ENCODE measurements around the gene MPO. TPM values are rescaled to one million over a fixed set of nuclear protein-coding genes. Genes with fewer than 3 reads are reported as not detected.
A peak's percentile ranks its signal among the peaks of the same experiment; 100 is the strongest.

MPO gene
- total RNA-seq, 1 donor from 2014 or later = 0.35 TPM

GRCh38 chr17:58269557-58270291 lies 11.0 kb downstream of the MPO start:
- no peak for DNase-seq

GRCh38 chr17:58268774-58269556 lies 11.8 kb downstream of the MPO start:
- Histone ChIP-seq H3K27ac (no peak overlapping the region), H3K36me3 (no peaks in the 10 kb centered on the region), H3K9me3 (no peaks in the 10 kb centered on the region), H3K4me1 (no peaks in the 10 kb centered on the region), H3K27me3 (peaks cover 16% of the 10 kb centered on the region), H3K4me3 (no peak overlapping the region)
- ATAC-seq = no peak
- TF ChIP-seq, protein P1, sequence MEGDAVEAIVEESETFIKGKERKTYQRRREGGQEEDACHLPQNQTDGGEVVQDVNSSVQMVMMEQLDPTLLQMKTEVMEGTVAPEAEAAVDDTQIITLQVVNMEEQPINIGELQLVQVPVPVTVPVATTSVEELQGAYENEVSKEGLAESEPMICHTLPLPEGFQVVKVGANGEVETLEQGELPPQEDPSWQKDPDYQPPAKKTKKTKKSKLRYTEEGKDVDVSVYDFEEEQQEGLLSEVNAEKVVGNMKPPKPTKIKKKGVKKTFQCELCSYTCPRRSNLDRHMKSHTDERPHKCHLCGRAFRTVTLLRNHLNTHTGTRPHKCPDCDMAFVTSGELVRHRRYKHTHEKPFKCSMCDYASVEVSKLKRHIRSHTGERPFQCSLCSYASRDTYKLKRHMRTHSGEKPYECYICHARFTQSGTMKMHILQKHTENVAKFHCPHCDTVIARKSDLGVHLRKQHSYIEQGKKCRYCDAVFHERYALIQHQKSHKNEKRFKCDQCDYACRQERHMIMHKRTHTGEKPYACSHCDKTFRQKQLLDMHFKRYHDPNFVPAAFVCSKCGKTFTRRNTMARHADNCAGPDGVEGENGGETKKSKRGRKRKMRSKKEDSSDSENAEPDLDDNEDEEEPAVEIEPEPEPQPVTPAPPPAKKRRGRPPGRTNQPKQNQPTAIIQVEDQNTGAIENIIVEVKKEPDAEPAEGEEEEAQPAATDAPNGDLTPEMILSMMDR (IDR thresholded peaks at IDR 0.05) = no peak
- DNase-seq = peak; percentile 40
- intact Hi-C loops (cut with DNase I) = no loop called here

More at GRCh38 chr17:58269557-58270291, 11.0 kb downstream of the MPO start:
- TF ChIP-seq, protein P1 (IDR thresholded peaks at IDR 0.05) = no peak
- Histone ChIP-seq H3K27ac (no peak overlapping the region), H3K4me1 (no peaks in the 10 kb centered on the region), H3K36me3 (no peaks in the 10 kb centered on the region), H3K9me3 (no peaks in the 10 kb centered on the region), H3K27me3 (peaks cover 9% of the 10 kb centered on the region), H3K4me3 (no peak overlapping the region)
- intact Hi-C loops (cut with DNase I) = no loop called here
- ATAC-seq = no peak

DNA sequence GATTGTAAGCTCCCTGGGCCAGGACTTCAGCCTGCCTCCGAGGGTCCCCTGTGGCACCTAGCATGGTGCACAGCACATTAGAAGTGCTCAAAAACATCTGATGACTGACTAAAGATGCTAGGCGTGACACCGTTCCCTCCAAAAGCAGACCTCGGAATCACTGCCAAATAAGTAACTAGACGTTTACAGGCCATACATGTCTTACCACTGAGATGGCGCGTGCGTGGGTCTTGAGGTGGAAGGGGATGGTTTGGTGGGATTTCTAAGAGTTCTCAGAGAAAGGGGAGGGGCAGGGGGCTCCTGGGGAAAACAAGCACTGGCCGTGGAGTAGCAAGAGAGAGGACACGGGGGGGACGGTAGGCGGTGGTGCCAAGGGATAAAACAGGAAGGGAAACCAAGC lies 12.4 kb downstream of the MPO start:
- no peak for ATAC-seq
- Histone ChIP-seq H3K4me1 (no peaks in the 10 kb centered on the region), H3K4me3 (no peak overlapping the region), H3K27ac (no peak overlapping the region), H3K27me3 (peaks cover 22% of the 10 kb centered on the region), H3K9me3 (no peaks in the 10 kb centered on the region), H3K36me3 (no peaks in the 10 kb centered on the region)
- TF ChIP-seq, protein P1 (IDR thresholded peaks at IDR 0.05) = no peak
- intact Hi-C loops (cut with DNase I) = no loop called here
- DNase-seq = peak; percentile 39

DNA sequence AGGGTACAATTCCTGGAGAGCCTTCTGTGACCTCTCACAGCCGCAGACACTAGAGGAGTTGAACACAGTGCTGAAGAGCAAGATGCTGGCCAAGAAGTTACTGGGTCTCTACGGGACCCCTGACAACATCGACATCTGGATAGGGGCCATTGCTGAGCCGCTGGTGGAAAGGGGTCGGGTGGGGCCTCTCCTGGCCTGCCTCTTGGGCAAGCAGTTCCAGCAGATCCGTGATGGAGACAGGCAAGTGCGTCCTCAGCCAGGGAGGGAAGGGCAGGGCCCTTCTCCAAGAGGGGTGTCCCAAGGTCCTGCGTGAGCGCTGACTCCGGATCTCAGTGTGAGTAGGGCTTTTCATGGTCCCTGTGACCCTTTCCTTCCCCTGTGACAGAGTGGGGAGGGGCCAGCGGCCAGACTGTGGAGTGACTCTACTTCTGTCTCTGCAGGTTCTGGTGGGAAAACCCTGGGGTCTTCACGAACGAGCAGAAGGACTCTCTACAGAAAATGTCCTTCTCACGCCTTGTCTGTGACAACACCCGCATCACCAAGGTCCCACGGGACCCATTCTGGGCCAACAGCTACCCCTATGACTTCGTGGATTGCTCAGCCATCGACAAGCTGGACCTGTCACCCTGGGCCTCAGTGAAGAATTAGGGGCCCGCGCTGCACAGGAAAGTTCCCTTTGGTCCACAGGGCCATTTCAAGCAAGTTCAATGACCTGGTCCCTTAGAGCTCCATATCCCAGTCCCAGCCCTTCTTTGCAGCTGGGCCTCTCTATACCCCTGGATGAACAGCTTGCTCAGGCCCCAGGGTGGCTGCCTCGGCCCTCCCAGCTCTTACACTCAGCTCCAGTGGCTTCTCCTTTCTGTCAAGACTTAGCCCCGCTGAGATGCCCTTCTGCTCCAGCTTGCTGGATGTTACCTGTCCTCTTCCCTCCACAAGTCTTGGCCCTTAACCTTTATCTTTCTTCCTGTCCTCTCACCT lies 13.1 kb downstream of the MPO start:
- TF ChIP-seq, protein P1 (IDR thresholded peaks at IDR 0.05) = no peak
- H3K36me3 ChIP-seq = no peaks in the 10 kb centered on the region
- H3K4me1 ChIP-seq = no peaks in the 10 kb centered on the region
- no peaks in the 10 kb centered on the region for H3K9me3 ChIP-seq
- DNase-seq (peak; percentile 43), ATAC-seq (no peak)
- no peak overlapping the region for H3K4me3 ChIP-seq
- H3K27me3 ChIP-seq = peaks cover 27% of the 10 kb centered on the region
- no peak overlapping the region for H3K27ac ChIP-seq
- intact Hi-C loops (cut with DNase I) = no loop called here
